ENCODE measurements around the gene TMEM74B. TPM values are rescaled to one million over a fixed set of nuclear protein-coding genes. Genes with fewer than 3 reads are reported as not detected.

The TMEM74B gene
- total RNA-seq, 2 donors from 2014 or later = 1.4 to 2.0 TPM

- no peak overlapping the region for H3K4me3 ChIP-seq
- intact Hi-C loops (cut with DNase I) = no loop called here
- H3K36me3 ChIP-seq = peaks cover 20% of the 10 kb centered on the region
- DNase-seq = no peak
- TF ChIP-seq CTCF (IDR thresholded peaks at IDR 0.05) = no peak
- H3K27ac ChIP-seq = no peak overlapping the region
- no peak overlapping the region for H3K9ac ChIP-seq (ENCODE audit: low read depth in 2 of 2, low read length in 2 of 2)
- no peaks in the 10 kb centered on the region for H3K27me3 ChIP-seq
- no peaks in the 10 kb centered on the region for H3K9me3 ChIP-seq
- H3K4me1 ChIP-seq = no peaks in the 10 kb centered on the region
Observed at GRCh38 chr20:1166948-1167720, 17.6 kb downstream of the TMEM74B start.

- peaks cover 19% of the 10 kb centered on the region for H3K36me3 ChIP-seq
- H3K27me3 ChIP-seq = no peaks in the 10 kb centered on the region
- H3K27ac ChIP-seq = no peak overlapping the region
- no peak for DNase-seq
- no peak for TF ChIP-seq CTCF (IDR thresholded peaks at IDR 0.05)
- no peak overlapping the region for H3K9ac ChIP-seq (ENCODE audit: low read depth in 2 of 2, low read length in 2 of 2)
- H3K4me1 ChIP-seq = no peaks in the 10 kb centered on the region
- no peak overlapping the region for H3K4me3 ChIP-seq
- H3K9me3 ChIP-seq = no peaks in the 10 kb centered on the region
- intact Hi-C loops (cut with DNase I) = no loop called here
Observed at GRCh38 chr20:1165941-1166340, 18.8 kb downstream of the TMEM74B start.

GRCh38 chr20:1165521-1165920 is 19.3 kb downstream of the TMEM74B start:
- Histone ChIP-seq H3K4me3 (no peak overlapping the region), H3K27me3 (no peaks in the 10 kb centered on the region), H3K4me1 (no peaks in the 10 kb centered on the region), H3K9ac (ENCODE audit: low read depth in 2 of 2, low read length in 2 of 2) (no peak overlapping the region), H3K27ac (no peak overlapping the region), H3K9me3 (no peaks in the 10 kb centered on the region), H3K36me3 (peaks cover 18% of the 10 kb centered on the region)
- intact Hi-C loops (cut with DNase I) = no loop called here
- no peak for DNase-seq
- TF ChIP-seq CTCF (IDR thresholded peaks at IDR 0.05) = no peak

GRCh38 chr20:1164871-1165270 is 19.9 kb downstream of the TMEM74B start:
- no peaks in the 10 kb centered on the region for H3K4me1 ChIP-seq
- no peak overlapping the region for H3K27ac ChIP-seq
- no peak overlapping the region for H3K4me3 ChIP-seq
- no peaks in the 10 kb centered on the region for H3K9me3 ChIP-seq
- no peak for DNase-seq
- TF ChIP-seq CTCF (IDR thresholded peaks at IDR 0.05) = no peak
- no peak overlapping the region for H3K9ac ChIP-seq (ENCODE audit: low read depth in 2 of 2, low read length in 2 of 2)
- no peaks in the 10 kb centered on the region for H3K27me3 ChIP-seq
- peaks cover 14% of the 10 kb centered on the region for H3K36me3 ChIP-seq
- intact Hi-C loops (cut with DNase I) = no loop called here

GRCh38 chr20:1163653-1164052 is 21.1 kb downstream of the TMEM74B start:
- peaks cover 14% of the 10 kb centered on the region for H3K36me3 ChIP-seq
- no peak overlapping the region for H3K27ac ChIP-seq
- no peaks in the 10 kb centered on the region for H3K9me3 ChIP-seq
- TF ChIP-seq CTCF (IDR thresholded peaks at IDR 0.05) = no peak
- H3K4me3 ChIP-seq = no peak overlapping the region
- H3K27me3 ChIP-seq = no peaks in the 10 kb centered on the region
- intact Hi-C loops (cut with DNase I) = no loop called here
- DNase-seq = no peak
- H3K9ac ChIP-seq (ENCODE audit: low read depth in 2 of 2, low read length in 2 of 2) = no peak overlapping the region
- no peaks in the 10 kb centered on the region for H3K4me1 ChIP-seq
